A673 (cell line): ENCODE measurements around the gene NINJ1. TPM values are rescaled to one million over a fixed set of nuclear protein-coding genes. Genes with fewer than 3 reads are reported as not detected.

Source experiments
- BruUV-seq: library from RNA; stranded (reverse); fragments of 400-500 nt; replicated peaks from 2 replicates; lab custom pipeline; 2021; lab: Mats Ljungman, UMichigan
- CTCF ChIA-PET: fragments of 300-600 bp; sonication (Branson Sonifier 250); formaldehyde crosslinking; loops from one replicate; lab custom pipeline; 2022; ENCODE audit warnings: antibody characterized with exemption; lab: Charles Lee
- POLR2A ChIA-PET: fragments of 300-600 bp; sonication (Branson Sonifier 250); formaldehyde crosslinking; loops from one replicate; lab custom pipeline; 2022; ENCODE audit warnings: antibody characterized with exemption; ENCODE audit not compliant: low non-redundant PET; lab: Charles Lee
- DNase-seq: peaks from one replicate; pipeline ENCODE4 v3.0.0-alpha.2; 2015; ENCODE audit warnings: low spot score
- H3K27ac ChIP-seq: fragments of 200-600 bp; sonication (generic); 2 replicates; pipeline ENCODE4 v1.5.1; 2016; ENCODE audit warnings: mixed run types, low read depth, mild to moderate bottlenecking, mixed read lengths, antibody characterized with exemption, low read length; ENCODE audit not compliant: poor library complexity, severe bottlenecking
- H3K27me3 ChIP-seq: fragments of 200-600 bp; sonication (generic); replicated peaks from 2 replicates; pipeline ENCODE4 v1.6.1; 2017; ENCODE audit warnings: mixed run types, low read depth, mild to moderate bottlenecking, mixed read lengths, antibody characterized with exemption, low read length; ENCODE audit not compliant: insufficient read depth, poor library complexity
- H3K36me3 ChIP-seq: fragments of 200-600 bp; sonication (generic); 2 replicates; pipeline ENCODE4 v1.6.1; 2016; ENCODE audit warnings: mixed run types, mild to moderate bottlenecking, mixed read lengths, antibody characterized with exemption, low read length; ENCODE audit not compliant: insufficient read depth, poor library complexity, severe bottlenecking
- H3K4me1 ChIP-seq: fragments of 200-600 bp; sonication (generic); 2 replicates; pipeline ENCODE4 v1.6.1; 2017; ENCODE audit warnings: mixed run types, mild to moderate bottlenecking, mixed read lengths, antibody characterized with exemption, low read length; ENCODE audit not compliant: insufficient read depth, poor library complexity, severe bottlenecking
- H3K4me3 ChIP-seq: fragments of 200-600 bp; sonication (generic); 2 replicates; pipeline ENCODE4 v1.5.1; 2016; ENCODE audit warnings: low read depth, mixed run types, mild to moderate bottlenecking, mixed read lengths, low read length; ENCODE audit not compliant: poor library complexity, severe bottlenecking
- H3K9me3 ChIP-seq: fragments of 200-600 bp; sonication (generic); 2 replicates; pipeline ENCODE4 v1.6.1; 2016; ENCODE audit warnings: mixed run types, low read depth, mild to moderate bottlenecking, mixed read lengths, antibody characterized with exemption, low read length; ENCODE audit not compliant: poor library complexity, severe bottlenecking
- EZH2 ChIP-seq: fragments of 200-600 bp; sonication (generic); IDR thresholded peaks from 2 replicates; pipeline ENCODE4 v1.6.1; 2017; ENCODE audit warnings: borderline replicate concordance, low read depth, mild to moderate bottlenecking, mixed read lengths, antibody characterized with exemption, low read length; ENCODE audit not compliant: poor library complexity, severe bottlenecking
- intact Hi-C: fragments of 100-400 bp; cut with micrococcal nuclease; formaldehyde crosslinking; loops from one replicate; pipeline ENCODE4 v1.10.0; 2022; ENCODE audit not compliant: unreplicated experiment
- total RNA-seq: library from RNA; stranded (reverse); gene quantifications from 2 replicates; pipeline ENCODE4 v1.2.3, GENCODE V29; 2021
- TF ChIP-seq, protein P1 (sequence below): fragments of 300-800, 200-600 bp; sonication (generic); conservative IDR thresholded peaks from 2 replicates; pipeline ENCODE4 v1.5.1; 2017; ENCODE audit warnings: low read depth, mild to moderate bottlenecking, antibody characterized with exemption, low read length, moderate library complexity, mixed read lengths

Gene NINJ1
- total RNA-seq, 1 experiment from 2014 or later, result 9.2 TPM

DNA sequence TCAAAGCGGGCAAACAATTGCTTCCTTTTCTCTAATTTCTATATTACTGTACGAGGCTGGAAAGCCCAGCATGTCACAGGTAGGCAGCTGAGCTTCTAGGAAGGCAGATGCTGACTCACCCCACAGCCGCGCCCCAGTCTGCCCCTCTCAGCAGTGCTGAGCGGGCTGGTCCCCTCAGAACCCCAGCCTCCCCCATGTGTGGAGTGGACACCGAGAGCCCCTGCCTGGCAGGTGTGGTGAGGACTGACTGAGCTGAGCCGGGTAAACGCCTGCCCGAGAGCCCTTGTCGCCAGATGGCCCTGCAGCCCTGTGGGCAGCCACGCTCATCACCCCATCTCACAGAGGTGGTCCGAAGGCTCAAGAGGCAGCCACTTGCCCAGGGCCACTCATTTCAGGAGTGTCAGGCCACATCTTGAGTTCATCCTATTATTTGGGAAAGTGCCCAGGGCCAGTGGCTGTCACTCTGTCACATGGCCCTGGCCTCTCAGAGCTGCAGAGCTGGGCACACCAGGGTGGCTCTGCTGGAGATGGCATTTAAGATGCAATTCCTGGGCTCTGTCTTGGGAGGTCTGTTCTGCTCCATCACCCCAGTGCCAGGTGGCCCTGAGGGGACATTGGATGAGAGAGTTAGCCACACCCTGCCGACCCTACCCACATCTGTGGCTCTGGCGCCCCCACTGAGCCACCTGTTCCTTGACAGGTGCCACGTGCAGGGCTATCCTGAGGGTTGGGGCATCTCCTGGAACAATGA lies 25.6 kb downstream of the NINJ1 start:
- Histone ChIP-seq H3K27ac (no peak overlapping the region), H3K4me3 (no peak overlapping the region), H3K36me3 (no peaks in the 10 kb centered on the region), H3K27me3 (no peaks in the 10 kb centered on the region), H3K9me3 (no peaks in the 10 kb centered on the region), H3K4me1 (no peaks in the 10 kb centered on the region)
- intact Hi-C loops, result no loop called here
- ChIA-PET CTCF (interaction anchor here (0.6 to 1.0 kb wide), 4 partner anchors 11 to 465 kb away, joined by 3 to 7 read pairs (median 6); no protein-coding TSS in a partner anchor), POLR2A (no interaction called here)
- TF ChIP-seq, protein P1, sequence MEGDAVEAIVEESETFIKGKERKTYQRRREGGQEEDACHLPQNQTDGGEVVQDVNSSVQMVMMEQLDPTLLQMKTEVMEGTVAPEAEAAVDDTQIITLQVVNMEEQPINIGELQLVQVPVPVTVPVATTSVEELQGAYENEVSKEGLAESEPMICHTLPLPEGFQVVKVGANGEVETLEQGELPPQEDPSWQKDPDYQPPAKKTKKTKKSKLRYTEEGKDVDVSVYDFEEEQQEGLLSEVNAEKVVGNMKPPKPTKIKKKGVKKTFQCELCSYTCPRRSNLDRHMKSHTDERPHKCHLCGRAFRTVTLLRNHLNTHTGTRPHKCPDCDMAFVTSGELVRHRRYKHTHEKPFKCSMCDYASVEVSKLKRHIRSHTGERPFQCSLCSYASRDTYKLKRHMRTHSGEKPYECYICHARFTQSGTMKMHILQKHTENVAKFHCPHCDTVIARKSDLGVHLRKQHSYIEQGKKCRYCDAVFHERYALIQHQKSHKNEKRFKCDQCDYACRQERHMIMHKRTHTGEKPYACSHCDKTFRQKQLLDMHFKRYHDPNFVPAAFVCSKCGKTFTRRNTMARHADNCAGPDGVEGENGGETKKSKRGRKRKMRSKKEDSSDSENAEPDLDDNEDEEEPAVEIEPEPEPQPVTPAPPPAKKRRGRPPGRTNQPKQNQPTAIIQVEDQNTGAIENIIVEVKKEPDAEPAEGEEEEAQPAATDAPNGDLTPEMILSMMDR, result no peak
- no peak for TF ChIP-seq EZH2
- no TSS peak for BruUV-seq
- DNase-seq, result no peak

DNA sequence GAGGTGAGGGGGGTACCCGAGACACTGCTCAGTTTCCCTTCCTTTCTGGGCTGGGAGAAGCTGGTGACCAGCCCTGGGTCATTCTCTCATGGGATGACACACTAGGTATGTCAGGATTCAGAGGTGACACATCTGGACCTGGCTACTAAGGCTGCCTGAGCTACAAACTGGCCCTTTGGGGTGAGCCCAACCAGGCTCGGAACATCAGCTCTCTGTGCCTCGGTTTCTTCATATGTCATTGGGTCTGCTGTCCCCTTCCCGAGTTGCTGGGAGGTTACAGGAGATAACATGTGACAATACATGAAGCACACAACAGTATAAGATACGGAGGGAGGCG lies 26.3 kb downstream of the NINJ1 start:
- Histone ChIP-seq H3K36me3 (no peaks in the 10 kb centered on the region), H3K27ac (no peak overlapping the region), H3K4me1 (no peaks in the 10 kb centered on the region), H3K27me3 (no peaks in the 10 kb centered on the region), H3K9me3 (no peaks in the 10 kb centered on the region), H3K4me3 (no peak overlapping the region)
- intact Hi-C loops, result no loop called here
- no peak for TF ChIP-seq EZH2
- ChIA-PET CTCF (no interaction called here), POLR2A (no interaction called here)
- DNase-seq, result no peak
- BruUV-seq, result no TSS peak

- Histone ChIP-seq H3K4me1 (no peaks in the 10 kb centered on the region), H3K4me3 (no peak overlapping the region), H3K36me3 (no peaks in the 10 kb centered on the region), H3K9me3 (no peaks in the 10 kb centered on the region), H3K27ac (no peak overlapping the region), H3K27me3 (no peaks in the 10 kb centered on the region)
- no peak for DNase-seq
- POLR2A ChIA-PET, result no interaction called here
- intact Hi-C loops, result no loop called here
- no TSS peak for BruUV-seq
- no peak for TF ChIP-seq EZH2
- TF ChIP-seq, protein P1, result no peak
- CTCF ChIA-PET, result no interaction called here
Observed at GRCh38 chr9:93107151-93107824, 26.8 kb downstream of the NINJ1 start.
